ENCODE measurements around the gene OCA2. TPM values are rescaled to one million over a fixed set of nuclear protein-coding genes. Genes with fewer than 3 reads are reported as not detected.

OCA2 gene
- total and polyA plus RNA-seq, 2 of the 4 experiments (the other 2 are of a cell fraction), result under 0.01 to 0.03 TPM

GRCh38 chr15:28043691-28044091 lies 55.4 kb downstream of the OCA2 start:
- no peak overlapping the region for H2BK15ac ChIP-seq (ENCODE audit: low read depth, low read length)
- H3K14ac ChIP-seq (replicated peaks; ENCODE audit: low read depth, low read length), result no peak overlapping the region
- no peaks in the 10 kb centered on the region for H4K20me1 ChIP-seq (ENCODE audit: insufficient read depth, low read length)
- H2BK5ac ChIP-seq (ENCODE audit: low read depth, low read length, poor library complexity, severe bottlenecking), result no peak overlapping the region
- H3K9me3 ChIP-seq (ENCODE audit: control insufficient read depth, insufficient read depth, low read length), result no peaks in the 10 kb centered on the region
- ChIA-PET CTCF (interaction anchor here (0.5 kb wide), 1 partner anchor 435 kb away, joined by 3 read pairs; no protein-coding TSS in a partner anchor), POLR2A (ENCODE audit: unreplicated experiment) (no interaction called here)
- no peak overlapping the region for H2BK120ac ChIP-seq (ENCODE audit: low read depth, low read length)
- H3K56ac ChIP-seq (ENCODE audit: extremely low read depth, insufficient read depth, low read length), result no peak overlapping the region
- H3K4me3 ChIP-seq (ENCODE audit: insufficient read depth, low read depth, low read length), result no peak overlapping the region
- dilution Hi-C loops (cut with HindIII; ENCODE audit: low sequenced_read_pairs, unreplicated experiment), result no loop called here
- H3K27me3 ChIP-seq (ENCODE audit: control insufficient read depth, insufficient read depth, low read length), result no peaks in the 10 kb centered on the region
- H3K4ac ChIP-seq (ENCODE audit: low read depth, low read length), result no peak overlapping the region
- no peak overlapping the region for H3K27ac ChIP-seq (ENCODE audit: insufficient read depth, low read length)
- H2BK20ac ChIP-seq (ENCODE audit: low read depth, low read length), result no peak overlapping the region
- H4K91ac ChIP-seq (ENCODE audit: insufficient read depth, low read depth, low read length), result no peak overlapping the region
- no peaks in the 10 kb centered on the region for H3K36me3 ChIP-seq (ENCODE audit: control insufficient read depth, insufficient read depth, low read length)
- H3K4me2 ChIP-seq (ENCODE audit: low read depth, low read length), result no peak overlapping the region
- H2AFZ ChIP-seq (replicated peaks; ENCODE audit: low read length, poor library complexity), result no peak overlapping the region
- DNase-seq (no peak), ATAC-seq (ENCODE audit: low read depth) (no peak)
- H2AK9ac ChIP-seq (replicated peaks; ENCODE audit: low read depth, low read length, poor library complexity), result no peak overlapping the region
- no peak overlapping the region for H4K8ac ChIP-seq (ENCODE audit: low read depth in 2 of 2, low read length in 2 of 2)
- H3K4me1 ChIP-seq (ENCODE audit: control insufficient read depth, insufficient read depth, low read length), result no peaks in the 10 kb centered on the region
- no peaks in the 10 kb centered on the region for H3K9me1 ChIP-seq (ENCODE audit: insufficient read depth, low read length)
- no TSS peak for BruUV-seq (replicated peaks)
- H3K79me1 ChIP-seq (ENCODE audit: low read depth in 1 of 2, low read length in 2 of 2), result no peaks in the 10 kb centered on the region
- H2AK5ac ChIP-seq (ENCODE audit: low read depth, low read length), result no peak overlapping the region
- in situ Hi-C loops (cut with MboI; ENCODE audit: low sequenced_read_pairs), result no loop called here
- H3K23ac ChIP-seq (ENCODE audit: low read depth, low read length), result no peak overlapping the region
- H3K18ac ChIP-seq (ENCODE audit: low read depth, low read length), result no peak overlapping the region
- no peak overlapping the region for H3K9ac ChIP-seq (ENCODE audit: low read depth, low read length)
- intact Hi-C loops (cut with micrococcal nuclease), result no loop called here
- TF ChIP-seq RCOR1 (IDR thresholded peaks at IDR 0.05; ENCODE audit: insufficient replicate concordance, low read length) (no peak), ELK1 (IDR thresholded peaks at IDR 0.05; ENCODE audit: borderline replicate concordance, low read depth, low read length) (no peak), CTCF (conservative IDR thresholded peaks at IDR 0.05; ENCODE audit: low read depth, low read length) (no peak), POLR2A (IDR thresholded peaks at IDR 0.05; ENCODE audit: low read depth, low read length) (no peak), MXI1 (IDR thresholded peaks at IDR 0.05; ENCODE audit: borderline replicate concordance, low read depth, low read length) (no peak), RFX5 (IDR thresholded peaks at IDR 0.05; ENCODE audit: low read depth, low read length) (no peak), FOS (IDR thresholded peaks at IDR 0.05; ENCODE audit: low read depth, low read length) (no peak), USF2 (IDR thresholded peaks at IDR 0.05; ENCODE audit: low read depth, low read length) (no peak), CHD1 (IDR thresholded peaks at IDR 0.05; ENCODE audit: low read depth, low read length) (no peak), NFE2L2 (IDR thresholded peaks at IDR 0.05; ENCODE audit: low read depth, low read length) (no peak), CEBPB (IDR thresholded peaks at IDR 0.05; ENCODE audit: low read depth, low read length) (no peak), SMC3 (IDR thresholded peaks at IDR 0.05; ENCODE audit: low read depth, low read length) (no peak), RAD21 (IDR thresholded peaks at IDR 0.05; ENCODE audit: low read length) (no peak), MAZ (IDR thresholded peaks at IDR 0.05; ENCODE audit: borderline replicate concordance, low read depth, low read length) (no peak)
- H4K5ac ChIP-seq (ENCODE audit: low read depth, low read length), result no peak overlapping the region

All from IMR-90 (cell line).